ENCODE data around the gene MYO18A.

MYO18A gene

DNA sequence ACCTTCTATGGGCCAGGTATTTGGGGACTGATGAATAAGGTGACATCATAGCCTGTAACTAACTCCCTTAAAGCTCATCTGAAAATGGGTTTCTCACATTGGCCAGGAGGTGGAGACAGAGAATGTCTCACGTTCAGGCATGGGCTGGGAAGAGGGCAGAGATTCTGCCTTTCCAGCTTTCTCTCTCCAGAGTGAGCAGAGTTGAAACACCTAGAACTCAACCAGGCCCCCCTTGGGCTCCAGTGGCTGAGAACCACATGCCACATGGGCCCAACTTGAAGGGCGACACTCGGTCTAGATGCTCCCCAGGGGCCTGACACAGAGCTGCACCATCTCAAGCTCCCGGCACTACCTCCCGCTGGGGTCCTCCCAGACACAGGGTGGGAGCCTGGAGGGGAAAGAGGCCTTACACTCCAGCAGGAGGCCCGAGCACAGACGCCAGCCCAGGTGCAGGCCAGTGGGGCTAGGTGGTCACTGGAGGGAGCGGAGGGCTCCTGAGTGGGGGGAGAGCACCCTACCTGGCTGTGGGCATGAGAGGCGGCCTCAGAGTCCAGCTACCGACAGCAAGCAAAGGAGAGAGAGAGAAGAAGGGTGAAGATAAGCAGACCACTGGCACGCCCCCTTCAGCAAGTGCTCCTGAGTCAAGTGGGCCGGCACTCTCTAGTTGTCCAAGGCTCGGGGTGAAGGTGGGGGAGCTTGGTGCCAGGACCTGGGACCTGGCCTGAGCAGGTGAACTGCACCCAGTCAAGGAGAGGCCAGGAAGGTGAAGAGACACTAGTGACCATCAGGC, 55.9 kb downstream of the MYO18A start:
- DNase-seq: peak; percentile 46 to 63

DNA sequence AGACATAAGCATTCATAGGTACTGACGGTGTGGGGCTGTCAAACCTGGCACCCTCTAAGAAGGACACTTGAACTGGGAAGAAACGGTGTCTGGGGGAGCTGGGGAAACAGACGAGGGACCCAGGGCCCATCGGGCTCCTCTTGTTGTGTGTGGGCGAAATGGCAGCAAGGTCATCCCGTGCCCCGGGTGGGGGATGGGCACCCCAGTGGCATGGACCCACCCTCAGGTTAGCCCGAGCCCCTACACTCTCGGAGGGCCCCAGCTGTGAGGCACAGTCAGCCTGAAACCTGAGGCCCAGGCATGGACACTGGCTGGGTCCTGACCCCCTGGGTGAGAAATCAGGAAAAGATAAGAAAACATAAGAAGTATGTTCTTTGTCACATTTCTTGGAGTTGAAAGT, 57.1 kb downstream of the MYO18A start:
- no peak for DNase-seq

DNA sequence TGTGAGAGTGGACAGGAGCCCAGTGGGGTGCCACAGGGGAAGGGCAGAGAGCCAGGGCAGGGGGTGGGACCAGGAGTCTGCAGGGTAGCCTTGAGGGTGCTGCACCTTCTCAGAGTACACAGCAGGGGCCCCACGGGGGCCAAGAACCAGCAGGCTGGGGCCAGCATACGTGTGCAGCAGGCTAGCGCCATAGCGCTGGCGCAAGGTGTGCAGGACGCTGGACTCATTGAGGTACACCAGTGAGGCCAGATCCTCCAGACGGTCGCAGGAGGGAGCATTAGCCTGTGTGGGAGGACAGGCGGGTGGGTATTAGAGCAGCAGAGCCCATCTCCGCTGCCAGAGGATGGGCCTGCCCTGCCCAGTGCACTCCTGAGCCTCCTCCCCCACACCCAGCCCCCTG, 58.8 kb downstream of the MYO18A start:
- no peak for DNase-seq

DNA sequence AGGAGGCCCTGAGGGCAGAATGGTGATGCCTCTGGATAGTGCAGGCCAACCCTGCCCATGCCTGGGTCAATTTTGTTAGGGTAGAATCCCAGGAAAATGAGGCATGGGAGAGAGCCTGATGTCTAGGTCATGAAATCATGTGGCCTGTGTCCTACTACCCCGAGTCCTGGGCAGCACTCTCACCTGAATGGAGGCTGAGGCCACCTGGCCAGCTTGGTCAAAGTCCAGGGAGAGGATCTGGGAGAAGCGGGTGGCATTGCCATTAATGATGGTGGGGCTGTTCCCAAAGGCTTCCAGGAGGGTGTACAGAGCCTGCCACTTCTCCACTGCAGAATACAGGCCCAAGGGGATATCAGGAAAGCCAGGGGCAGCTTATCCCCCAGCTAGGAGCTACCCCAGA, 59.8 kb downstream of the MYO18A start:
- no peak for DNase-seq

DNA sequence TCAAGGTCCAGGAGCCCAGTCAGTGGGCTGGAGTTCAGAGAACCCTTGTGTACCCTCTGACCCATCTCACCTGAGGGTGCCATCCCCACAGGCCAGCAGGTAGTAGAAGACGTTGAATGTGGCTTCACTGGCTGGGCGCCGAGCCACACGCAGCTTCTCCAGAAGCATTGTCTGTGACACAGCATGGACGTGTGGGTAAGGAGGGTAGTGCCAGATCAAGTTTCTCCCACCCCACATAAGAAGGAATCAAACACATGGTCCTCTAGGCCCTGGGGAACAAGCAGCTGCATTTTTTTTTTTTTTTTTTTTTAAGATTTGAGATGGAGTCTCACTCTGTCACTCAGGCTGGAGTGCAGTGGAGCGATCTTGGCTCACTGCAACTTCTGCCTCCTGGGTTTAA, 60.9 kb downstream of the MYO18A start:
- DNase-seq: no peak

DNA sequence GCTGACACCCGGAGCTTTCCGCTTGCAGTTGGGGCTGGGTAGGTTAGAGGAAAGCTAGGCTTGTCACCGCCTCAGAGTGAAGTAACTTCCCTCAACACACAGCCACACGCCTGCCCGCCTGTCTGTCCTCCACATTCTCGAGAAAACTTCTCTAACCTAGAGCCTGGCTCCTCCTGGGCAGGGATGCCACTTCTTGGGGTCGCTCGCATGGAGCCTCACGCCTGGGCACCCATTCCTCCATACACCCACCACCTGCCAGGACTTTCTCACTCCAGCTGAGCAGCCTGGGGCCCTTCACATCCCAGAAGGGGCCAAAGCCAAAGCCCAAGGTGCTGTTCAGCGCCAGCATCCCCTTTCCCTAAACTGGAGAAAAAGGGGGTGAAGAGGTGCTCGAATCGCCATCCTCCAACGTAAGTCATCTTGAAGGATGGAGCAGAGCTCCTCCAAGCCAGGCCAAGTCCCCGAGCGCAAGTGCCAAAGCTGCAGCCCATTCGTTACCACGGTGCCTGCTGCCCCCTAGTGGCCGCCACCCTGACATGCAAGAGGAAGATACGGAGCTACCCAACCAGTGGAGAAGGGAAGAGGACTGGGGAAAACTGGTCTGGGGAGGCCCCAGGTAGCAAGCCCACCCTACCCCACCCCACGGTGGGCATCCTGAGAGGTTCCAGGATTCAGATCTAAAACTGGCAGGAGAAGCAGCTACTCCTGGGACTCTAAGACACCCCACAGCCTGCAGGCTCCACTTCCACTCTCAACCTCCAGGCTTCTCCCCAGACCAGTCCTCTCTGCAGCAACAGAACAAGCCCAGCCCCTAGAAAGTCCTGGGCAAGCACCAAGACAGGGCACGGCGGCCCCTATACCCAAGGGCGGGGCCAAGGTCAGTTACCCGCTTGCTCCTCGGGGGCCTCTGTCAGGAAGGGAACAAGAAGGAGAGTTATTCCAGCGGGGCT, 63.1 kb downstream of the MYO18A start:
- peak; percentile 73 to 77 for DNase-seq

DNA sequence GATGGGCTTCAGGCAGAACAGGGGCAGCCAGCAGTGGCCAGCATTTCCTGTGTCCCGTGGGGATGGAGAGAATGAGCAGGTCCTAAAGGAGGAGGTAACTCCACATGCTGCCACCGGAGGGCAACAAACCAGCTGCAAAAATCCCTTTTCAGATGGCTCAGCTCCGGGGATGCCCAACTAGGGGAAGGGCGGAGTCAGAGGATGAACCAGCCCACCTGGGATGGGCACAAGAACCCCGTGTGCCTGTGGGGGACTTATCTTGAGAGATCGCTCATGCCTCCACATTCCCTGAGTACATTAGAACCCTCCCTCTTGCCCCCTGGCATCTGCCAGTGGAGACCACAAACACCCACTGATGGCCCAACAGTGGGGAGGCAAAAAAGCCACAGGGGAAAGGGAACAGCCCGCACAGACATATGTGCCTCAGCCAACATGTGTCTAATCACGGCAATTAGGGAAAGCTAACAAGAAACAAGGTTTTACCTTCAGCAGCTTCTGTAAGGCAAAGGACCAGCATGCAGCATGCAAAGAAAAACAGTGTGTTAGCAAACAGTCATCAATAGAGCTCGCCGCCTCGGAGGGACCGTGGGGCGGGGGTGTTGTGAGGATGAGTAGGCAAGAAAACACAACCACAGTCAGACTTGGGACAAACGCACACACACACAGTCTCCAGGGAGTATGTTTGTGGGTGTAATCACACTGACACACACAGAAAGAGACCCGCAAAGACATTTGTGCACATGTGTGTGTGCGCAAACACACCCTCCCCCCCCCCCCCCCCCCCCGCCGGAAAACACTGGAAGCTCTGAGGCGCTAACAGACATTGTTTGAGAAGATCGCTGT, 64.0 kb downstream of the MYO18A start:
- peak; percentile 34 to 38 for DNase-seq

DNA sequence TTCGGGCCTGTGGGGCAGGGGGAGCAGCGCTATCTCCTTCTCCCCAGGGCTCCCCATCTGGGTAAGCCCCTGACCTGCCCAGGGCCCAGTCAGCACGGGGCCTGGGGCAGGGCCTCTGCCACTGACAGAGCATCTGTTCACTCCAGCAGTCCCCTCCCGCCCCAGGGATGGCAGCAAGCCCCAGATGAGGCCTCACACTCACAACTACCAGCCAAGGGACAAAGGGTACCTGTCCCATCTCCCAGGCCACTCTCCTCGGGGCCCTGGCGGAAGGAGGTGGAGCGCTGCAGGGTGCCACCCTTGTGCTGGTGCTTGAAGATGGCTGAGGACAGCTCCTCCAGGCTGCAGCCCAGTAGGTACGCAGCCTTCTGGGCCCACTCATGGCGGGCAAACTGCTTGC, 64.8 kb downstream of the MYO18A start:
- DNase-seq: no peak

DNA sequence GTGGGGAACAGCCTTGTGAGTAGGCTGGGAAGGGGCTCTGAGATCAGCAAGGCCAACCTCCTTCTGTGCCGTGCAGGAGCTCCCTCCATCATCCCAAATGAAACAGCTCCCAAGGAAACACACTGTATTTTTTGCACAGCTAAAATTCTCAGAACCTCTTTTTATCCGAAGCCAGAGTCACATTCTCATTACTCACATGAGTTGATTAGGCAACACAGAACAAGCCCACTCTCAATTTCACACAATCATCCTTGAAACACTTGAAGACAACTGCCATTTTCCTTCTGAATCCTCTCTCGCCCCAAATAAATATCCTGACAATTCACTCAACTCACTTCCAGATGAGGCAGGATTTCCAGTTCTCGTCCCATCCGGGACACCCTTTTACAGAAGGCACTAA, 66.1 kb downstream of the MYO18A start:
- no peak for DNase-seq

DNA sequence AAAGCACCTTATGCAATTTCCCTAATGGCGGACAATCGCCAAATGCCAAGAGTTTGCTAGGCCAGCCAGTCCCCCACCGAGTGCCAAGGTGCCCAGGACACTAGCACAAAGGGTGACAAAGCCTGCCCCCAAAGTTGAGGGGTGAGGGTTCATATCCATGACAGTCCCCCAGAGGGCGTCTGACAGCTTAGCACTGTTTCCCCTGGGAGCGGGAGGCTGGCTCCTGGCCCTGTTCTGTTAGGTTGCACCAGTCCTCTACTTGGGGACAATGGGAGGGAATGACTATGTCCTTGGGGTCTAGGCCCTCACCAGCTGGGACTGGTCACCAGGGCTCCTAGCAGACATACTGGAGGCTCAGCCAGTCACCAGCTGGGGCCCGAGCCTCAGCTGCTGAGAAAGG, 66.9 kb downstream of the MYO18A start:
- no peak for DNase-seq

DNA sequence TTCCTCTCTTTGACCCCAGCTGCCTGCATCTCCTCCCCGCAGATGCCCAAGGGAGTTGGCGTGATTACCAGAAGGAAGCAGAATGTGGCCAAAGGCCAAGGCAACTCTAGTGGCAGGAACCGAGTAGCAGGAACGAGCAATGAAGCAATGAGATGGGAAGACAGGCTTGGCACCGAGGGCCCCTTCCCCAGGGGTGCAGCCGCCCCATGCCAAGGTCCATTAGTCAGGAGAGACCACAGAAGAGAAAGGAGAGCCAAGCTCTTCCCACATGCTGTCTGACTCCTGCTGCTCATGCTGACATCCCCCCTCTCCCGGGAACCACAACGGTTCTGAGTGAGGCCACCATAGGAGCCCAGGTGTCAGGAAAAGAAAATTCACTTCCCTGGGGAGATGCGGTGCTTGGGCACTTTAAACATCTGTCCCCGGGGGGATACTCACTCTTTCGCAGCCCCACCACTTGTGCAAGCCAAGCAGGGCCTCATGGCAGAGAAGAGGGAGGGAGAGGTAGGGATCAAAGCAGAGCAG, 67.4 kb downstream of the MYO18A start:
- no peak for DNase-seq

DNA sequence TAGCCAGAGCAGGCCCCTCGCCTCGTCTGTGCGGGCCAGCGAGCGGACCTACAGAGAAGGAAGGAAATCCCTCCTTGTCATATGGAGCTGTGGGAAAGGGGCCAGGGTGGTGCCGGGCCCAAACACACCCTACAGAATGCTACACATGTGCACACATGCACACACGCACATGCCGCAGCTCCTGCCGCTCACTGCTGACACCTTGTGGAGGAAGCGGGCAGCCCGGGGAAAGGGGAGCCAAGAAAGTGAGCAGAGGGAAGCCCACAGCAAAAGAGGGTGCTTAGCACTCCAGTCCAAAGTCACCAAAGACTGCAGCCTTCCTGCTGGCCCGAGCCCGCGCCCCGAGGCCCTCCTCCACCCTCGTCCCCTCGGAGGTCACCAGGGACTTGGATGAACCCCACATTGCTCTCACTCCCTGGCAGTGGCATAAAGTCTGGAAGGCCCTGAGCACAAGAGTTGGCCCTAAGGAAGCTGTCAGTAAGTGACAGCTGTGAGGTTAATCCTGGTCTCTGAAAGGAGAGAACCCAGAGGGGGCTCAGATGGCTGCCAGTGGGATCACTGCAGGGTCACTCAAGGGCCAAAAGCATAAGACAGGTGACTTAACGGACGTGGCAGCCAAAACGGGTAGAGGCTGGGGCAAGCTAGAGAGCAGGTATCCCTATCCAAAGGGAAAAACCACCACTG, 68.2 kb downstream of the MYO18A start:
- peak; percentile 52 to 65 for DNase-seq

DNA sequence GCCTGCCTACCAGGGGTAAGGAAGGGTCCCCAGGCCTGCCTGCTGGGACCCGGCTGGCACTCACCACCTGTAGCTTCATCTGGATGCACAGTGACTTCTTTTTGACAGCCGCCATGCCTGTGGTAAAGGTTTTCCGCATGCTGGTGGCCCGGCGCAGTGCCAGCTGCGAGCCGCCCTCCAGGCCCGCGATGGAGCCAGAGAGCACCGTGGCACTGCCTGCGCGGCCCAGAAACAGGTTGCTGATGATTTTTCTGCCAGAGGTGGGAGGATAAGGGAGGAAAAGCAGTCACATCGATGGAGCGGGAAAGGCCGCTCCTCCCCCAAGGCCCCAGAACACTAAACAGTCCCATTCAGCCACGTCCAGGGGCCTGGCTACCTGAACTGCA, 69.8 kb downstream of the MYO18A start:
- DNase-seq: no peak

DNA sequence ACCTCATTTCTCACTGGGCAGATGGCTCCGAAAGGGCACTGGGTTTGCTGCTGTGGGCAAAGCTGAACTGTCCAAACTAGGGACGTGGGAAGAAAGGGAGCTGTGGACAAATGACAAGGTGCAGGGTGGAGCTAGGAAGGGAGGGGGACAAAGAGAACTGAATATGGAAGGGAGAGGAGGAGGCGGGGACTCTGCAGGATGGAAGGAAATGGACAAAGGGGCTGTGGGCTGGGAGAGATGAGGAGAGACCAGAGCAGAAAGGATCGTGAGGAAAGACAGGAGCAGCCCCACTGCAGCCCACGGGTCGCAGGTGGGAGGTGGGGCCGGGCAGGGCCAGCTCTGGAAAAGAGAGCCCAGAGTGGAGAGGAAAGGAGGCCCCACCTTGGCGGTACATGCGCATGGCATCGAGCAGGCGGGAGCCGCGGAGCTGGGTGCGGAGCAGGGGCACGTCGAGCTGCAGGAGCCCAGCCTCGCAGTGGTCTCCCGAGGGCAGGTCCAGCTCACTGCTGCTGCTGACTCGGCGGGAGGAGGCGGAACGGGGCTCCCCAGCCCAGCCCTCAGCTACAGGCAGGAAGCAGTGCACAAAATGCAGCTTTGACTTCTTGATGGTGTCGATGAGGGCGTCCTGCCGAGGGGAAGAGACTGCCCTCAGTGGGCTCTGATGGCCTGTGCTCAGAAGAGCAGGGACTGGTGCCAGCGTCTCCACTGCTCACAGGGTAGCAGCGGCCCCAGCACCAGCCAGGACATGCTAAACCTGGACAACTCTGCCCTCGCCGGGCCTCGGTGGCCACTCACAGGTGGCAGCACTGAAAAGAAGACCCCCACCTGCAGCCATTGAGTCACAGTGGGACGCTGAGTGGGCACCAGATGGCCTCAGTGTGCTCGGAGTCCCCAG, 70.5 kb downstream of the MYO18A start:
- DNase-seq: no peak

DNA sequence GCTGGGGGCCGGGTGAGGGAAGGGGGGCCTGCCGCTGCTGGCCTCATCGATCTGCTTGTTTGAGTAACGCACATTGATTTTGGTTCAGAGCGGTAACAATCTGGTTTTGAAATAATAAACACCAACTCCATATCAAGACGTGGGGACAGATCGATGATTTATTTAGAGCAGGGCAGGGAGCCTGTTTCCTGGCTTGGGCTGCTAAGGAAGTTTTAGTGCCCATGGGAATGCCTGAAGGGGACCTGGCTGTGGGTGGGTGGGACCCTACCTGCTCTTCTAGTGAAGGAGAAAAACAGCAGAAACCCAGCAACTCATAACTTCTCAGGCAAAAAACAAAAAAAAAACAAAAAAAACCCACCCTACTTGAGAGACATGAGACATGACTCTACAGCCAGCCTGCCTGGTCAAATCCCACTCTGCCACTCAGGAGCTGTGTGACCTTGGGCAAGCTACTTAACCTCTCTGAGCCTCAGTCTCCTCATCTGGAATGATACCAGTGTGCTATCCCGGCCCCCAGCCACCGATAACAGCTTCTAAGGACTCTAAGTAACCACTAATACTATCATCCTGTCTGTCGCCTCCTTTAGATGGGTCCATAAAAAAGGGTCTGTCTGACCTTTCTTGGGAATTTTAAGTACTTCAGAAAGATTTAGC, 71.2 kb downstream of the MYO18A start:
- no peak for DNase-seq

DNA sequence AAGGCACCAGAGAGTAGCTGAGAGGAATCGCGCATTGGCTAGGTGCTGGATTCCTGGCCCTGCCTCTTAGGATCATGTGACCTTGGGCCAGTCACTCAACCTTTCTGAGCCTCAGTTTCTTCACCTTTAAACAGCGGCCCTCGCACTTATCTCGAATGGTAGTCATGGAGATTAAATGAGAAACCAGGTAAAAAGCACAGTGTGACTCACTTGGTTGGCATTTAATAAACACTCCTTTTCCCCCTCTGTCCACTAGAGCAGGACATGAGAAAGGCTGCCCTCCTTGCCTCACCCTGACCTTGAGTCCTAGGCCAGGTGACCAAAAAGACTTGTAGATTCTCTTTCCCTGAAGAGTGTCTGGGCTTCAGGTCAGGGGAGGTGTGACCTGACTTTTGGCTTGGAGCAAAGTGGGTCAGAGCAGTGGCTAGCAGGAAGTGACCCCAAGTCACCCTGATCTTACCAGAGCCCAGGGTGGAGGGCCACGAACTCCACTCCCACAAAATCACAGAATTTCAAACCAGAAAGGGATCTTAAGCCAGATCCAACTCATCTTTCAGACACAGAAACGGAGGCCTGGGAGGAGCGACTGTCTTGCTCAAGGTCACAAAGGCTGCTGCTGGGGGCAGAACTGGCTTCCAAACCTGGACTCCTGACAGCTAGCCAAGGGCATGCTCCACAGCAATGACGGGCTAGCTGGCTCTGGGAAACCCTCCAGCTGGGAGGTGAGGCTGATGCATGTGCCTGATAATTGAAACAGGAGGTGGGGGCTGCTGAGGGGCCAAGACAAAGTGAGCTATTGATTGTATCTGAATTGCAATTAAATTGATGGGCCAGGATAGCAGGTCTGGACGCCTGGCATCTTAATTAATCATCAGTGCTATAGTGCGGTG, 72.0 kb downstream of the MYO18A start:
- no peak for DNase-seq

DNA sequence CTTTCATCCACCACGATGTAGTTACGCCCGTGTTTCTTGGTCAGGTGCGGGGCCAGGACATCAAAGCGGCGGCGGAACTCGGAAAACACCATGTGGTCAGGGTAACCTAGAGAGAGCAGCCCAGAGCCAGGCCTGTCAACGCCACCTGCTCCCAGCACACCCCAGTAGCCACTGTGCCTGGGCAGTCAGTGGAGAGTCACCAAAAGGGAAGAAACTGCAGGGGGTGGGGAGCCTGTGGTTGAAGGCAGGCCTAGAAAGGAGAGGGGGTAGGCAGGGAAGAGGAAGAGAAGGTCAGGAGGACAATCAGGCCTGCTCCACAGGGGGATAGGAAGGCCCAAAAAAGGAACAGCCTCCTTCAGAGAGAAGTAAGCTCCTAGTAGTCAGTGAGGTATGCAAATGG, 73.1 kb downstream of the MYO18A start:
- DNase-seq: no peak

DNA sequence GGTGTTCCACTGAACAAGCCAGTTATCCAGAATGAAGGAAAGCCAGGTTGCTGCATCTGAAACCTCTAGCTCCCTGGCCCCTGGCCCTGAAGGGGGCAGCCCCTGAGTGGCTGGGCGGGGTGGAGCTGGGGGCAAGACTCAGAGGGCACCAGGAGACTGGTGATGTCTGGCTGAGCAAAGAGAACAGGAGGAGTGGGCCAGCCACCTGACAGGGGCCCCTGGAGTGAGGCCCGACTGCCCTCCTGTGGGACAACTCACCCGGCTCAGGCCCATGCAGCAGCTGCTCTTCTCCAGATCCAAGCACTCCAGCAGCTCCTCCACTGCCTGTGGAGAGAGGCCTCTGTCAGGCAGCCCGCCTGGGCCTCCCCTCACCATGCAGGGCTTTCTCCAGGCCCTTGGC, 76.9 kb downstream of the MYO18A start:
- no peak for DNase-seq

DNA sequence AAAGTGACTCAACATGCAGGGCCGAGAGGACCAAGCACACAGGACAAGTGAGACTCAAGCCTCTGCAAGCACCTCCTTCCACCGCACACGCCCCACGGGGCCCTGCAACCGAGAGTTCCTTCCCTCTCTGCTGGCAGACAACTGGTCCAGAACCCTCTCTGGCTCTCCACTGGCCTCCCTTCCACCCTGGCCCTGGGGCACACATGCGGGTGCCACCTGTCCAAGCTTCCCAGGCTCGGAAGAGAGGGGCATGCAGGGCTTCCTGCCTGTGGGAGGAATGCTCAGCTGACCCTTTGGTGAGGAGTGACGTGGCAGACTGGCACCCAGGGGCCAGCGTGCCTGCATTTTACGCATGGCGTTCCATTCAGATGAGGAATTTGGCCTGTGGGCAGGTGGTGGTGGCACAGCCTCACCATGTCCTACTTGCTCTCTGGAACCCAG, 77.4 kb downstream of the MYO18A start:
- DNase-seq: no peak

DNA sequence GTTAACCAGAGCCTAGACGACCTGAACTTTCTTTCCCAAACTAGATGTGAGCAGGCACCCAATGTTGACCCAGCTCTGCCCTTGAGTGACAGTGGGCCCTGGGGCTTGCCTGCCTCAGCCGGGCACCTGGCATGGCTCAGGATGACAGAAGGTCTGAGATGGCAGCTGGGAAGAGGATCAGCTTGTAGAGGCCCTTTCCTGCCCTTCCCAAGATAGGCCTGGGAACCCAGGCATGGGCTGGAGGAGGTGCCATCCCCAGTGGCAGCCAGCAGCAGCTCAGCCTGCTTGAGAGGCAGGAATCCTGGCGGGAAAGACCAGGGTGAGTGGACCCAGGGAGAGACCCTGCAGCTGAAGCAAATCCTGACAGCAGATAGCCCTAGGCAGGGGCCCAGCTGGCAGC, 78.2 kb downstream of the MYO18A start:
- no peak for DNase-seq
